Midbrain (tissue), 1 donor: ENCODE data around the gene ARL5C.

Experiments
- DNase-seq: peaks from one replicate; lab custom pipeline; 2025; lab: John Stamatoyannopoulos, UW

The ARL5C gene

DNA sequence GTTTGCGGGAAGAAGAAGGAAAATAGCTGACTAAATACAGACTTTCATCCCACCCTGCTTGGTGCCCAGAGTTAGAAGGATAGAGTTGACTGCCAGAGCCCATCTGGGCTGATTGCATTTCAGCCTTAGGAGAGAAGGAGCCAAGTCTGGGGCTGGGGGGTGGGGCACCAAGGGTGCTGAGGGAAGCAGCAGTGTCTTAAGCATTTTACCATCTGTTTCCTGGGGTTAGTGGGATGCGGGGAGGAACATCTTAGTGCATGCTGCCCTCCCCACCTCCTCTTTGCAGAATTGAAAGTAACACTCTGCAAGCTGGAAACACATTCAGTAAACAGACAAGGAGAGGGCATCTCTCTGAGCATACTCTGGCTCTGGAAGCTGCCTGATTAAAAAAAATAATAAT lies 1.5 kb upstream of the ARL5C start:
- peak; percentile 41 for DNase-seq

DNA sequence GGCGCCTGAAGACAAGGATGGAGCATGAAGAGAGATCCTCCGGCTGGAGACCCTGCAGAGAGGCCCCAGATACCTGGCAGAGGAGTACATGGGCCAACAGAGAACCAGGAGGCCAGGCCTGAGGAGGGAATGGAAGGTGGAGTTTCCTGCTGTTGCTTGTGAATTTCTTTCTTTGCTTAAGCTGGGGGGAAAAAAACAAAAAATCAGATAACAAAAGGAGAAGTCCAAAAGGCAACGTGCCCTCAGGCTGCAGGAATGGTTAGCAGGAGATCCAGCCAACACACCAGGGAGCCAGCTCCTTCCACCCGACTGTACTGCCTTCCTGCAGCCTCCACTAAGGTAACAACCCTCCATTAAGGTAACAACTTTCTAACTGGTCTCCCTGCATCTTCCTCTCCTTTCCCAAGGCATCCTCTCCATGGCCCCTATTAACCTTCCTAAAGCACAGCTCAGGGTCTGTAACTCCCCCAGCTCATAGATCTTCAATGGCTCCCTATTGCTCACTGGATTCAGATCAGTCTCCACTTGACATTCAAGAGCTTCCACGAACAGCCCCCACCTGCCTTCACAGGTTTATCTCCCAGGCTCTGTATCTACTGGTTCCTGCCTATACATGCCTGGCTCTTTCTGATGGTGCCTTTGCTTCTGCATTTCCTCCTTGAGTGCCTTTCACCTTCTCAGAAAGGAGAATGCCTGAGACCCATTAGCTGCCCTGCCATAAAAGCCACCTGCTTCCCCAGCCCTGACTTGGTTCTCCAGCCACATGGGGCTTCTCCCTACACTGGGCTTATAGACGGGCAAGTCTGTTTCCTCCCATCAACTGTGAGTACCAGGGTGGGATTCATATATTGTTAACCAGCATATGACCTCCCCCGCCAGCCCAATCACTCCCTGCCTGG lies 725 bp upstream of the ARL5C start:
- DNase-seq = no peak

DNA sequence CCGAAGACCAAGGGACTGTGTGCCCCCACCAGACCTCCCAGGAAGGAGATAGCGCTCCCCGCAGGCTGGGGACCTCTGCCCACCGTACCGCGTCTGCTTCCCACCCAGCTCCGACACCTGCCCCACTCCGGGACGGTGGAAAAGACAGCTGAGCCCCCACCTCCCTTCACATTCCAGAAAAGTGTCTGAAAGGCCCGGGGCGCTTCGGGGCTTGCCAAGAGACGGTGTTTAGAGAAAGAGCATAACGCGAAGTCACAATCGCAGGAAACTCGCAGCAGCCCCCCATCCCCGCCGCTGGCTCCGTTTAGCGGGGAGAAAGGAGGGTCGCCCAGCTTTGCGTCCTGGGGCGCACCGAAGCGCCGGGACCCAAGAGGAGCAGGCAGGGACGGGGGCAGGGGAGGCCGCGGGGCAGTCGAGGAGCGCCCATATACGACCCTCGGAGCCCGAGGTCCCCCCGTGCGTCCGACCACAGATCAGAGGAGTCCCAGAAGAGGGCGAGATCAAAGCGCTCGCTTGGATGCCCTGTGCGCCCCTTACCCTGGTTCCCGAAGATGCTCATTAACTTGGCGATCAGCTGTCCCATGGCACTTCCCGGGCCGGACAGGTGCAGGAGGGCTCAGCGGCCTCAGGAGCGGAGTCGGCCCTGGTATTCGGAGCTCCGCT lies 652 bp downstream of the ARL5C start:
- no peak for DNase-seq

DNA sequence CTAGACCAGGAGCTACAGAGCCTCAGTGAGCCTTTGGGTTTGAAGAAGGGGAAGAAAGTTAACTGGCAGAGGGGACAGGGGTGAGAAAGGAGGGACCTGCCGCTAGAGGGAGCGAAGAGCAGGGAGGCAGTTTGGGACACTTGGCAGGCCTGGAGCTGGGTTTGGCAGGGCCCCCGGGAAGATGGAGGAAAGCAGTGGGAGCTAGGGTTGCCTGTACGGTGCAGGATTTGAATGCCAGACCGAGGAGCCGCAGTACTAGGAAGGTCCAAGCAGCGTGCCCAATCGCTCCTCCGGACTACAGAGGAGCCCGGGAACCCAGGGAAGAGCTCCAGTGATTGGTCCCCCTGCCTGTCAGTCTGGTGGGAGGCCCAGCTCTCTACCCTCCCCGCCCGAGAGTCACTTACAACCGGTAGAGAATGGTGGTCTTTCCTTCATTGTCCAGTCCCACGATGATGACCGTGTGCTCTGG lies 1.3 kb downstream of the ARL5C start:
- DNase-seq = peak; percentile 57

DNA sequence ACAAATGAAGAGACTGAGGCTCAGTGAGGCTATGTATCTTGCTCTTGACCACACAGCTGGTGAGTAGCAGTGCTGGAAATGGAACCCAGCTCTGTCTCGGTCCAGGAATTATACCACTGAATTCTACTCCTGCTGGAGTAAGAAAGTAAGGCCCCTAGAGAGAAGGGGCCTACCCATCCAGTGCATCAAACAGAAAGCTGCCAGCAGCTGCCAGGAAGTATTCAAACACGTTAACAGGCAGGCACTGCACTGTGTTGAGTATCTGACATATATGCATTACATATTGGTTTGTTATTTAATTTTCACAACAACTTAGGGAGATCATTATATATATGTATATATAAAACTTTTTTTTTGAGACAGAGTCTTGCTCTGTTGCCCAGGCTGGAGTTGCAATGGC lies 4.0 kb downstream of the ARL5C start:
- no peak for DNase-seq

DNA sequence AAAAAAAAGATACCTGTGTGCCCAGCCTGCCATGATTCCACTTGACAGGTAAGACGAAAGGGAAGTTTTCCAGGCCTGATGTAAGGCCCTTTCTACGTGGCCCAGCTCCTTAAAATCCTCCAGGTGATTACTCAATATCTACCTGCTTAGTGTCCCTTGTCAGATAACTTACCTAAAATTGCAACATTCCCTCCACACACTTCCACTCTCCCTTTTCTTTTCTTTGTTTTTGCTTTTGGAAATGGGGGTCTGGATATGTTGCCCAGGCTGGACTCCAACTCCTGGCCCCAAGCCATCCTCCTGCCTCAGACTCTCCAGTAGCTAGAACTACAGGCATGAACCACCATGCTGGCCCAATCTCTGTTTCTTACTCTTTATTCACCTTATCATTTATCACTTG lies 7.3 kb downstream of the ARL5C start:
- DNase-seq = no peak

DNA sequence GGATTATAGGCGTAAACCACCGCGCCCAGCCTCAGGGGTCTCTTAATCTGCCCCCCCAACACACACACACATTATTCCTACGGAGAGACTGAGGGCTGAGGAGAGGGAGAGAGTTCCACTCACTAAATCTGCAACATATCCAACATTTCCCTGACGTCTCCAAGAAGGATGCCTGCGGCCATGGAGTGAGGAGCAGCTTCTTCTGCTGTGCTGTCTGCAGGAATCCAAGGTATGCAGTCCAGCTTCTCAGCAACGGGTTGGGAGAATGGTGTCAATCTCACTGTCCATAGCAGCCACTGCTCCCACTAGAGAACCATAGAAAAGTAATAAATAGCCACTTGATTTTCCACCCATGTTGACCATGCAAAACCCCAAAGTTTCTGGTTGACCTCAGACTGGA lies 9.5 kb downstream of the ARL5C start:
- no peak for DNase-seq

DNA sequence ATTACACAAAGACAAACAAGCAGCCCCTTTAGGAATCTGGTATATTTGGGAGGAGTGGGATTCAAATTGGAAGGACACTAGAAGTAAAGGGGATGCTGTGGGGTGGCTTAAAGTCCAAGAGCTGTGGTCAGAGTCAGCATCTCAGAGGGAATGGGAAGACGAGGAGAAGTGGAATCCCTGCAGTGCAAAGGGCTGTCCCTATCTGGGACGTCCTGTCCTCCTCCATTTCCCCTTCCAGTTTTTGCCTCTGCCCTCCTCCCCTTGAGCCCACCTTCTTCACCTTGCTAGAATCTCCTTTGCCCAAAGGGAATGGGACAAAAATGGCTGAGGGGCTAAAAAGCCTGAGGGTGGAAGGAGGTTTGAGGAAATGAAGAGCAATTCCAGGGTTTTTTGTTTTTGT lies 10.3 kb downstream of the ARL5C start:
- no peak for DNase-seq

DNA sequence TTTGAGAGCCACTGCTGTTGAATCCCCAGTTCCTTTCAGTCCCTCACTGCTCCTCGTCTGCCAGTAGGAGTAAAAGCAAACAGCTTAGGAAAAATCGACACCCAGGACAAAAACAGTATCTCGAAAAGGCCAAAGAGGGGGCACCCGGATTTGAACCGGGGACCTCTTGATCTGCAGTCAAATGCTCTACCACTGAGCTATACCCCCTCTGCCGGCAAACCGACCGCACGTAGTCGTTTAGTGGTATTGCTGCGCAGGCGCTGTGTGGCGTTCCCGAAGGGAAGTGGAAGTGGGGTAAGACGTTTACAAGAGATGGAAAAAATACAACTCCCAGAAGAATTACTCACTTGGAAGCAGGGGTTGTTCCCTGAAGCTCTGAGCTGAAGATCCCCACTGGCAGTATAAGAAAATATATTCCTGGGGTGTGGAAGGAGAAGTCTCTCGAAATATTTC lies 12.3 kb downstream of the ARL5C start:
- peak; percentile 94 for DNase-seq

DNA sequence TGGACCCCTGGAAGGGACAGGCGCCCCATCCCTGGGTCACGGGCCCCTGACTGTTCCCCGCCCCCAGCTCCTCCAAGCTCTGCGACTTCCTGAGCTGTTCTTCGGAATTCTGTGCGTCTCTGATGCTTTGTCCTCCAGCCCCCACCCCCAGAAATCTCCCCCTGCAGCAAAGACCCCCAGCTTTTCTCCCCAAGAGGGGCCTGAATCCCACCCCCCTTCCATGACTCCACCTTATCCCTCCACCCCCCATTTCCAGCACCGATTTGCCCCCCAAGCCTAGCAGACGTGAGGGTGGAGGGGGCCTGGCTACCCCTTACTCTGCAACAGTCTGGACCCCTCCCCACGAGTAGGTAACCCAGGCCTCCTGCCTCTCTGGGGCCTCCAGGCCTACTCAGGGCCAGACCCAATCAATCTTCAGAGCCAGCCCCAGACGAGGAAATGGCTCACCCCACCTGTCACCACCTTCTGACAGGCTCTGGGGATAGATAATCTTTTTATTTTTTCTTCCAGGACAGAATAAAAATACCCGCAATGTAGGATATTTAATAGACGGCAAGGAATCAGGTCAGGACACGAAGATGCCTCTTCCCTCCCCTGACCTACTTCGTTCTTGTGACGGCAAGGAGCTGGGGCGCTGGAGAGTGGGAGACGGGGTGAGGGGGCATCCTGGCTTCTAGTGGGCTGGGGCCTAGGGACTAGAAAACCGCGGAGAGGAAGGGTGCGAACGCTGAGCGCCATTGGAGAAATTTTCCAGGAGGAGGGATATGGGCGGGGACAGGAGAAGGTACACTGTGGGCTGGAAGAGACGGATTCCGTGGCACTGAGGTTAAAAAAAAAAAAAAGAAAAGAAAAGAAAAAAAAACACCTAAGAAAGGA lies 13.8 kb downstream of the ARL5C start:
- DNase-seq = no peak

DNA sequence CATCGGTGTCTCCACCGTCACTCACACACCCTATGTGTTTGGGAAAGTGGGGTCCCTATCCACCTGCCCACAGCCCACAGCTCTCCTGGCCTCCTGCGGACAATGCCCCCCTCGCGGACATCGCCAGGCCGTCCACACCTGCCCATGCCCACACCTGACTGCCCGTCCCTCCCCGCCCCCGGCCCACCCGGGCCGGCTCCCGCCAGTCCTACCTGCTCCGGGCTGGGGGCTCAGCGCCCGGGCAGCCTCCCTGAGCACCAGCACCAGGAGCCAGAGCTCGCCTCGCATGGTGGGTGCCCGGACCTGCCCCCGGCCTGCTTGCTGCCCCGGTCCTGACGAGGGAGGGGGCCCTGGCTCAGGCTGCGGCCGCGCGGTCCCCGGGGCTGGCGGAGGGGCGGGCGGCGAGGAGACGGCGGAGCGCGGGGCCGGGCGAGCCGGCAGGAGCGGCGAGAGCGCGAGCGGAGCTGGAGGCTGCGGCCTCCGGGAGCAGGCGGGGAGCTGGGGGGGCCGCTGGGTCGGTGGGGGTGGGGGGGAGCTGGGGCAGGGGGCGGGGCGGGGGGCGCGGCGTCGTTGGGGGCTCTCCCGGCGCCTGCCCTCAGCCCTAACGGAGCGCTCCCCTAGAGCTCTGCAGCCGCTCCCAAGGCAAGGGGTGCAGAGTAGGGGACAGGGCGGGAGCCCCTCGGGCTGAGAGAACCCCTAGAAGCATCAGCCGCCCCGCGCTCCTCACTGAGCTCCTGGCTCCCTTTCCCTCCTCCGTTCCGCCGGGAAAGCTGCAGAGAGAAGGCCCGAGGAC lies 14.6 kb downstream of the ARL5C start, which contains the start of gene PLXDC1:
Gene PLXDC1, minus strand, starts transcription at position 488 of the 793 bp plus-strand sequence. Its CDS starts 200 bp downstream, at position 288.
- DNase-seq = no peak

DNA sequence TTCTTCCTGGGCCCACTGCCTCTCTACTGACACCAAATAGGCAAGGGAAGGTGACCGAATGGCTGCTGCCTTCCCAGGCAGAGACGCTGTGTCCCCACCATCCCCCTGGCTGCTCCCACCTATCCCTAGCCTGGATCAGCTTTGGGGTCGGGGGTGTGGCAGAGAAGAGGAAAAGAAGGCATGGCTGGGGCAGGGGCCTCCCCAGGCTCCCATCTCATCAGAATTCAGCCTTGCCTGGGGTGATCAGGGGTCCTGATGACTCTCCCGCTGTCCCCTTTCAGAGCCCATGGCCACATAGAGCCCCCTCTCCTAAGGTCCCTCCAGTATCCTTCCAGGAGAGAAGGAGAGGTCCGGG lies 15.2 kb downstream of the ARL5C start:
- no peak for DNase-seq

DNA sequence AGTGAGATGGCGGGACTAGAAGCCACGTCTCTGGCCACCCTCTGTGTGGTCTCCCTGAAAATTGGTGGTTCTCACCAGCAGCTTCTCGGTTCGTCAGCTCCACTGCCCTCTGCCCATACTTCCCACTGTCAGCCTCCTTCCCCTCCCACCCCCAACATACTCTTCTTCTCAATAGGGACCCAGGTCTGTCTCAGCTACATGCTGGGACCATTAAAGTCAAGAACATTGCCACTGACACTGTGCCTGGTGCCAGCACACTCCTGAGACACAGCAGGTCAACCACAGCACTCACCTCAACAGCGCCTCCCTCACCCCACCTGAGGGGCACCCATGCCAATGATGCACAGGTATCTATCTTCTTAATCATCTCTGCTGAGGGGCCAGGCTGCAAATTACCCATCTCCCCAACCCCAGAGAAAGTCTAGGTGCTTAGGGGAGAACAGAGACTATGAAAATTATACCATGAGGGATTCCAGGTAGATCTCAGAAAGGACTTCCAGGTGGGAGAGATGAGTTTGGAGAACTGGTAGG lies 15.8 kb downstream of the ARL5C start:
- DNase-seq = no peak

DNA sequence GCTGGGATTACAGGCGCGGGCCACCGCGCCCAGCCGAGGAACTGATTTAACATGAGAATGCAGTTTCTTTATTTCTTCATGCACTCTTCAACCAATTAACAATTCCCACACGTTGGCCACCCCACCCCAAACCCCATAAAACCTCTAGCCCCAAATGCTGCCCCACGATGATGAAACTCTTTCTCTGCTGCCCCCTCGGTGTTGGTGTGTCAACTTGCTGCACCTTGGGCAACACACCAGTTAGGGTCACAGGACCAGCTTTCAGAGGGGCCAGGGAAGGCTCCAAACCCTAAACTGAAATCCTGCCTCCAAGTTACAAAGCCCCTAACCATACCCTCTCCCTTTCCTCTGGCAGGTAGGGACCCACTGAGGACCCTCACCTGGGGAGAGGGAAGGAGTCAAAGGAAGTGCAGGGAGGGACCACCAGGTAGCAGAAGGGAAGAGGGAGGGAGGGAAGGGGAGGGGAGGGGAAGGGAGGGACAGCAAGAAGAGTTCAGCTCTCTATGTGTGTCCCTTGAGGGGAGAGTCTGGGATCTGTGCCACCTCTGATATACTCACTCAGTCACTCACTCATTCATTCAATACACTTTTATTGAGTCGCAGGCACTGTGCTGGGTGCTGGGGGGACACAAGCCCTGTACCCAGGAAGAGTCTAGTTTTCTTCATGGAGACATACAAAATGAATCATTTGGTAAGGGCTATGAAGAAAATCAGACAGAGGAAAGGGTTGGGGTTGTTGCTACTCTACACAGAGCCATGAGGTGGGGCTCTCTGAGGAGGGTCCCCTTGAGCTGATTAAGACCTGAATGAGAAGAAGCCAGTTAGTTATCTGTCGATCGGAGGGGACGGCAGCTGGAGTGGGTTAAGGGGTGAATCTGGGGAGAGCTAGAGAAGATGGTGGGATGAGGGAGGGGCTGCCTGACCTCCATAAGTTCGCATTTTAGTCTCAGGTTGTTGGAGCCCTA lies 18.5 kb downstream of the ARL5C start:
- no peak for DNase-seq

DNA sequence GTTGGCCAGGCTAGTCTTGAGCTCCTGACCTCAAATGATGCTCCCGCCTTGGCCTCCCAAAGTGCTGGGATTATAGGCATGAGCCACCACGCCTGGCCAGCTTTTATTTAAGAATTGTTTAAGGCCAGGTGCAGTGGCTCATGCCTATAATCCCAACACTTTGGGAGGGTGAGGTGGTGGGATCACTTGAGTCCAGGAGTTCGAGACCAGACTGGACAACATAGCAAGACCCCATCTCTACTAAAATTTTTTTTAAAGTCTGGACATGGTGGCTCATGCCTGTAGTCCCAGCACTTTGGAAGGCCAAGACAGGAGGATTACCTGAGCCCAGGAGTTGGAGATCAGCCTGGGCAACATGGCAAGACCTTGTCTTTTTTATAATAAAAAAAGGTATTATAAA lies 19.7 kb downstream of the ARL5C start:
- DNase-seq = no peak

DNA sequence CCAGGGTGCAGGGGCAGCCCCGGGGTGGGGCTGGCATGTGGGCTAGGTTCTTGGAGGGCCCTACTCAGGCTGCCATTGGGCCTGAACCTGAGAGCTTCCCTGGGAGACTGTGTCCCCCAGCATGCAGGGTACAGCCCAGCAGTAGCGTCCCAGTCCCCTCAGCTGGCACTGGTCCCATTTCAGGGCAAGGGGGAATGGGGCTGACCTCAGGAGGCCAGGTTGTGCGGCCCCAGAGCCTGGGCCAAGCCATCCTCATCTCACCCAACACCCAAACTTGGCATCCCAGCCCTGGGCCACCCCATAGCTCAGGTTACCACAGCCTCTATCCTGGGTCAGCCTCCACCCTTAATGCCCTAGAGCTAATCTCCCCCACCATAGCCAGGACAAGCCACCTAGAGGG lies 20.8 kb downstream of the ARL5C start:
- DNase-seq = no peak

DNA sequence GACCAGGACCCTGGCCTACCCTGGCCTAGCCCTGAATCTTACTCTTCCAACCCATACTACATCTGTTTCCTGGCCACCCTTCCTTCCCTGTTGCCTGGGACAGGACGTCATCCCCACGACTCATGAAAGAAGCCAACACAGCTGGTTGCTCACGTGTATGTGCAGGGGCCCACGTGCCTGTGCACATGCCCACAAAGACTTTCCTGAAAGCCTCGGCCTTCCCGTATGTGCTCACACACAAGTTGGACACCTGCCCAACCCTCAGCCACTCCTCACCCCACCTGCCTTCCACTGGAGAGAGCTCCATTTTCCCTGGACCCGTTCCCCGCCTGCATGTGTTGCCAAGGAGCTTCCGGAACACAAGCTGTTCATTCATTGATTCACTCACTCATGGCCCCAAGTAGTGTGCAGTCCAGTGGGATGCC lies 21.5 kb downstream of the ARL5C start:
- no peak for DNase-seq

DNA sequence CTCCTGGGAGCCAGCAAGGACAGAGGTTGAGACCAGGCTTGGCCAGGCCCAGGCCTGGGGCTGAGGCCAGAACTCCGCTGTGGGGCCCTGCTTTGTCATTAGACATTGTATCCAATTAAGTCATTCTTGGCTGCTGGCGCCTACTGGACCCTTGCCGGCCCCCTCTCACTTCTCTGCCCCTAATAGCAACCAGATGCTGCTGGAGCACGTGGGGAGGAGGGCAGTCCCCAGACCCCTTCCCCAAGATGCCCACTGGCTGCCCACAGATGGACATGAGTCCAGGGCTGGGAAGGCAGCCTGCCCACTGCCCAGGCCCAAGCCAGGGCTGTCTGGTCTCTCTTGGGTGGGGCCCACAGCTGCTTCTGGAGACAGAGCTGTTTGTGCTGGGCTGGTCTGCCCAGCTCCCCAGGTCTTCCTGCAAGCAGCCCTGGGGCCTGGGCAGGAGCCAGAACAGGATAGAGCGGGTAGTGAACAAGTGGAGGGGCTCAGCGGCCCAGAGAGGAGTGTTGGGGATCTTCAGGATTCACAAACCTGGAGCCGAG lies 22.3 kb downstream of the ARL5C start:
- no peak for DNase-seq

DNA sequence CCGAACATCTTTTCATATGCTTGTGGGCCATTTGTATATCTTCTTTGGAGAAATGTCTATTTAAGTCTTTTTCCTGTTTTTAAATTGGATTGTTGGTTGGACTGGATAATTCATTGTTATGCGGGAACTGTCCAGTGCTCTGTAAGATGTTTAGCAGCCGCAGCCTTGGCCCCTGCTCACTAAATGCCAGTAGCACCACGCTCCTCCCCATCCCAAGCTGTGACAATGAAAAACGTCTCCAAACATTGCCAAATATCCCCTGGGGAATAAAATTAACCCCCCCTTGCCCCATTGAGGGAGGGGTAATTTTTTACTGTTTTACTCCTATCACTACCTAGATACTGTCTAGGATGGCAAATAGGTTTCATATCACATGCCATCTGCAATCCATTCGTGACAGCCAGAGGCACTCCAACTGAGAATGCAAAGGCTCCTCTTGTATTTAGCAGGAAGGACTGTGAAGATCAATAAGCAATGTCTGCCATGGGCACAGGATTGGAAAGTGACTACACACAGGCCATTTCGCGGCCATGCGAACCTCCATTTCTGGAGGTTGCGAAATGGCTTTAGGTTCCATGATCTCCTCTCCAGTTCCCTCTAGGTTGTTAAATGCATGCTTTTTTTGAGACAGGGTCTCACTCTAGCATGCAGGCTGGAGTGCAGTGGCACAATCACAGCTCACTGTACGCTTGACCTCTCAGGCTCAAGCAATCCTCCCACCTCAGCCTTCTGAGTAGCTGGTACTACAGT lies 23.9 kb downstream of the ARL5C start:
- DNase-seq = no peak
